Measurements from ENCODE around the gene TRAPPC3. TPM values are rescaled to one million over a fixed set of nuclear protein-coding genes. Genes with fewer than 3 reads are reported as not detected.

The TRAPPC3 gene
- total RNA-seq, 1 experiment from 2014 or later = 52.7 TPM

DNA sequence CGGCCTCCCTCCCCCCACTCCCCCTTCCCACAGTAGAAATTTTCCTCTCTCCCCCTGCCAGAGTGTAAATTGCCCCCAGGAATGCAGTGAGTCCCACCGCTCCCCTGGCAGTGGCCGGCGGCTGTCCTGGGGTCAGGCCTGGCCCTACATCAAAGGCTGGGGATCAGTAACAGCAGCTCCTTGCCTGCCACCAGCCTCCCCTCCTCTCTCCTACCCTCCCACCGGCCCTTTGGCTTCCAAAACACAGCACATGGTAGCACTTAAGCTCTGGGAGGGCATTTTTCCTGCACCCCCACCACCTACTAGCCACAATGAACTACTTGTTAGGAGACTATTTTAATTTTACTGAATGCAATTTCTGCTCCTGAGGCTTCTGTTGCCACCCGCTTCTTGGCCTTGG lies 15.3 kb downstream of the TRAPPC3 start:
- H3K27me3 Mint-ChIP-seq (ENCODE audit: low read depth) = no peaks in the 10 kb centered on the region; the same call in 1 of the 2 replicates
- Histone ChIP-seq H4K8ac (replicated peaks; ENCODE audit: insufficient read length, low read depth, low read length) (no peak overlapping the region), H2AFZ (ENCODE audit: low read length) (no peak overlapping the region)

More for the DNA sequence above, 15.3 kb downstream of the TRAPPC3 start:
- H3K14ac ChIP-seq (ENCODE audit: insufficient read depth, low read length) = no peak overlapping the region
- no peaks in the 10 kb centered on the region for H3K79me2 ChIP-seq (ENCODE audit: insufficient read depth, low read length)
- TF ChIP-seq, protein P1, sequence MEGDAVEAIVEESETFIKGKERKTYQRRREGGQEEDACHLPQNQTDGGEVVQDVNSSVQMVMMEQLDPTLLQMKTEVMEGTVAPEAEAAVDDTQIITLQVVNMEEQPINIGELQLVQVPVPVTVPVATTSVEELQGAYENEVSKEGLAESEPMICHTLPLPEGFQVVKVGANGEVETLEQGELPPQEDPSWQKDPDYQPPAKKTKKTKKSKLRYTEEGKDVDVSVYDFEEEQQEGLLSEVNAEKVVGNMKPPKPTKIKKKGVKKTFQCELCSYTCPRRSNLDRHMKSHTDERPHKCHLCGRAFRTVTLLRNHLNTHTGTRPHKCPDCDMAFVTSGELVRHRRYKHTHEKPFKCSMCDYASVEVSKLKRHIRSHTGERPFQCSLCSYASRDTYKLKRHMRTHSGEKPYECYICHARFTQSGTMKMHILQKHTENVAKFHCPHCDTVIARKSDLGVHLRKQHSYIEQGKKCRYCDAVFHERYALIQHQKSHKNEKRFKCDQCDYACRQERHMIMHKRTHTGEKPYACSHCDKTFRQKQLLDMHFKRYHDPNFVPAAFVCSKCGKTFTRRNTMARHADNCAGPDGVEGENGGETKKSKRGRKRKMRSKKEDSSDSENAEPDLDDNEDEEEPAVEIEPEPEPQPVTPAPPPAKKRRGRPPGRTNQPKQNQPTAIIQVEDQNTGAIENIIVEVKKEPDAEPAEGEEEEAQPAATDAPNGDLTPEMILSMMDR (conservative IDR thresholded peaks at IDR 0.05) = no peak
- H3K27me3 ChIP-seq (ENCODE audit: insufficient read depth, low read length) = no peaks in the 10 kb centered on the region
- H3K79me1 ChIP-seq (ENCODE audit: insufficient read depth, low read depth, low read length, poor library complexity, severe bottlenecking) = no peaks in the 10 kb centered on the region
- Mint-ChIP-seq H3K4me1 (peaks cover 6 to 12% of the 10 kb centered on the region in 2 experiments), H3K27ac (no peak overlapping the region), H3K4me3 (no peak overlapping the region), H3K36me3 (ENCODE audit: insufficient read depth in 1 of 3, low read depth in 3 of 3) (peaks cover 3 to 23% (median 12%) of the 10 kb centered on the region in 3 experiments; a peak in 6 of 7 replicates), H3K9me3 (no peaks in the 10 kb centered on the region)
- H2BK15ac ChIP-seq (ENCODE audit: low read depth, low read length) = no peak overlapping the region
- no peak overlapping the region for H3K23ac ChIP-seq (ENCODE audit: insufficient read length, low read depth, low read length)
- H3K4me1 ChIP-seq (ENCODE audit: insufficient read depth, low read length) = 0 out of 2 replicates have a peak, but pooled peaks cover 2% of the 10 kb centered on the region
- WGBS (ENCODE audit: extremely low coverage, insufficient read length, low lambda C conversion rate) = no CpG with 5 or more reads among the region's 6 CpGs
- H2BK12ac ChIP-seq (ENCODE audit: insufficient read length, low read depth, low read length) = no peak overlapping the region
- H2BK20ac ChIP-seq (ENCODE audit: low read depth, low read length, poor library complexity, severe bottlenecking) = no peak overlapping the region
- H3K56ac ChIP-seq (ENCODE audit: insufficient read length, low read depth, low read length) = no peak overlapping the region
- H3K9me3 ChIP-seq (ENCODE audit: control insufficient read depth, low read depth, low read length) = no peaks in the 10 kb centered on the region
- no peak overlapping the region for H4K5ac ChIP-seq (ENCODE audit: insufficient read length, low read depth, low read length)
- H4K91ac ChIP-seq (ENCODE audit: insufficient read length, low read depth, low read length) = no peak overlapping the region
- no peak overlapping the region for H2AK5ac ChIP-seq (ENCODE audit: insufficient read length, low read length)
- no peak overlapping the region for H2BK120ac ChIP-seq (ENCODE audit: low read depth, low read length, poor library complexity, severe bottlenecking)
- no peaks in the 10 kb centered on the region for H4K20me1 ChIP-seq (ENCODE audit: control insufficient read depth, insufficient read depth, insufficient read length)
- no peak overlapping the region for H3K4me2 ChIP-seq (ENCODE audit: insufficient read depth, insufficient read length, low read length)
- no peak overlapping the region for H3T11ph ChIP-seq (ENCODE audit: low read length)
- no peak overlapping the region for H2BK5ac ChIP-seq (ENCODE audit: insufficient read length, low read length)
- no peak overlapping the region for H3K27ac ChIP-seq (ENCODE audit: insufficient read length, low read depth, low read length)
- DNase-seq = no peak
- H3K23me2 ChIP-seq (ENCODE audit: insufficient read length, low read depth, low read length, poor library complexity, severe bottlenecking) = no peaks in the 10 kb centered on the region
- no peak overlapping the region for H3K18ac ChIP-seq (ENCODE audit: insufficient read length, low read depth, low read length)
- no peak overlapping the region for H3K4ac ChIP-seq (ENCODE audit: low read depth, low read length)
- no peak overlapping the region for H3K9ac ChIP-seq (ENCODE audit: extremely low read depth, insufficient read length, low read length)
